K562 (cell line): ENCODE results near the gene CSMD2. TPM values are rescaled to one million over a fixed set of nuclear protein-coding genes. Genes with fewer than 3 reads are reported as not detected.

Experiments used
- ATAC-seq: fragments of 200-7000 bp; cut with Tn5 transposase; 3 replicates; pipeline ENCODE4 v1.9.1; 2020; ENCODE audit warnings: moderate library complexity
- BruUV-seq: library from RNA; stranded (reverse); fragments of 400-500 nt; replicated peaks from 2 replicates; lab custom pipeline; 2021; lab: Mats Ljungman, UMichigan
- CTCF ChIA-PET: fragments of 300-600 bp; formaldehyde crosslinking; extraction: SDS; loops from one replicate; lab custom pipeline; 2021; ENCODE audit warnings: low intra/inter-chr PET ratio; lab: Yijun Ruan, JAX
- POLR2A ChIA-PET: fragments of 300-600, 350-650 bp; sonication (Branson Sonifier 250); formaldehyde crosslinking; extraction: SDS; loops from one replicate; lab custom pipeline; 2021; ENCODE audit warnings: antibody characterized with exemption, inconsistent platforms; lab: Yijun Ruan, JAX
- DNase-seq, 4 experiments: peaks; one replicate each; pipeline versions ENCODE4 v3.0.0 to v3.0.0-alpha.2; 2011 to 2018; ENCODE audit warnings: low spot score in 3 of 4, mixed read lengths in 3 of 4; ENCODE audit errors: extremely low read depth in 1 of 4
- FAIRE-seq: peaks from 2 replicates; lab custom pipeline; 2011; peaks lifted over from hg19 to GRCh38; lab: Jason Lieb, UNC
- H2AFZ ChIP-seq: 2 replicates; pipeline ENCODE4 v1.6.0; 2011; ENCODE audit warnings: low read depth, low read length, control low read depth, inconsistent platforms
- H3K27ac ChIP-seq: fragments of 200-600 bp; 3 replicates; pipeline ENCODE4 v1.8.0; 2011; ENCODE audit warnings: low read depth, mild to moderate bottlenecking, control low read depth, inconsistent platforms, low read length, moderate library complexity, mixed read lengths; ENCODE audit errors: extremely low read depth
- H3K27me3 ChIP-seq, 2 experiments: fragments of 300-600 bp in 1 of 2; 2 replicates in 1 of 2; 3 replicates in 1 of 2; pipeline versions ENCODE4 v1.6.0 to v1.8.0; 2011; ENCODE audit warnings: inconsistent platforms in 2 of 2, low read length in 2 of 2, mild to moderate bottlenecking in 1 of 2, mixed read lengths in 1 of 2, moderate library complexity in 1 of 2; ENCODE audit not compliant: control insufficient read depth in 2 of 2, insufficient read depth in 2 of 2
- H3K36me3 ChIP-seq: fragments of 300-600 bp; 3 replicates; pipeline ENCODE4 v1.8.0; 2011; ENCODE audit warnings: mild to moderate bottlenecking, low read length, inconsistent platforms; ENCODE audit not compliant: control insufficient read depth, insufficient read depth
- H3K4me1 ChIP-seq, 2 experiments: fragments of 200-600 bp in 1 of 2; replicated peaks in 1 of 2; 2 replicates in 1 of 2; 3 replicates in 1 of 2; pipeline versions ENCODE4 v1.5.1 to v1.8.0; 2011; ENCODE audit warnings: inconsistent platforms in 2 of 2, low read length in 2 of 2, mild to moderate bottlenecking in 1 of 2, mixed read lengths in 1 of 2, moderate library complexity in 1 of 2; ENCODE audit not compliant: control insufficient read depth in 2 of 2, insufficient read depth in 2 of 2
- H3K4me2 ChIP-seq: 2 replicates; pipeline ENCODE4 v1.6.1; 2011; ENCODE audit warnings: low read length, control low read depth, inconsistent platforms, mixed read lengths; ENCODE audit not compliant: insufficient read depth
- H3K4me3 ChIP-seq: fragments of 200-600 bp; sonication (generic), shearing (Covaris generic); 2 replicates; pipeline ENCODE4 v1.5.1; 2016; ENCODE audit warnings: control low read depth, inconsistent platforms
- H3K79me2 ChIP-seq: fragments of 200-600 bp; 3 replicates; pipeline ENCODE4 v1.8.0; 2011; ENCODE audit warnings: low read length, inconsistent platforms; ENCODE audit not compliant: control insufficient read depth, insufficient read depth
- H3K9ac ChIP-seq, 2 experiments: 2 replicates each; pipeline versions ENCODE4 v1.6.0 to v1.6.1; 2011; ENCODE audit warnings: low read depth in 2 of 2, low read length in 2 of 2, control low read depth in 1 of 2, inconsistent platforms in 1 of 2, mild to moderate bottlenecking in 1 of 2, mixed read lengths in 1 of 2; ENCODE audit not compliant: insufficient read depth in 1 of 2
- H3K9me1 ChIP-seq: one replicate; pipeline ENCODE4 v1.6.0; 2011; ENCODE audit warnings: inconsistent platforms, mild to moderate bottlenecking, low read length, moderate library complexity; ENCODE audit not compliant: control insufficient read depth, insufficient read depth
- H3K9me3 ChIP-seq: replicated peaks from 2 replicates; pipeline ENCODE4 v1.5.1; 2011; ENCODE audit warnings: low read depth, low read length, inconsistent platforms; ENCODE audit not compliant: control insufficient read depth, insufficient read depth
- H4K20me1 ChIP-seq: replicated peaks from 2 replicates; pipeline ENCODE4 v1.6.1; 2011; ENCODE audit warnings: low read length, inconsistent platforms, mixed read lengths; ENCODE audit not compliant: control insufficient read depth, insufficient read depth
- E2F5 ChIP-seq: sonication (generic); formaldehyde crosslinking; IDR thresholded peaks from 2 replicates; pipeline ENCODE4 v1.8.0; 2022; ENCODE audit warnings: mild to moderate bottlenecking, missing genetic modification reagents
- EGR1 ChIP-seq: fragments of 450-650 bp; conservative IDR thresholded peaks from 2 replicates; pipeline ENCODE4 v1.6.1; 2017; ENCODE audit warnings: mild to moderate bottlenecking
- EHMT2 ChIP-seq: fragments of 450-650 bp; IDR thresholded peaks from 2 replicates; pipeline ENCODE4 v1.6.1; 2018; ENCODE audit warnings: antibody characterized with exemption
- HNRNPUL1 ChIP-seq: fragments of 200-400 bp; formaldehyde crosslinking; IDR thresholded peaks from 2 replicates; pipeline ENCODE4 v1.6.1; 2017; ENCODE audit warnings: low read length
- HSF4 ChIP-seq: fragments of 250-450 bp; sonication (Bioruptor Pico); IDR thresholded peaks from 2 replicates; pipeline ENCODE4 v2.1.2; 2022; ENCODE audit warnings: mild to moderate bottlenecking, moderate library complexity, borderline replicate concordance
- RAD21 ChIP-seq, 2 experiments: fragments of 250-450 bp in 1 of 2; fragments of 450-650 bp in 1 of 2; sonication (Bioruptor Pico) in 1 of 2; formaldehyde crosslinking in 1 of 2; IDR thresholded peaks in 1 of 2; conservative IDR thresholded peaks in 1 of 2; 2 replicates each; pipeline versions ENCODE4 v1.4.0 to v1.8.0; 2020 to 2022; ENCODE audit warnings: mild to moderate bottlenecking in 2 of 2, moderate library complexity in 1 of 2
- SFPQ ChIP-seq: fragments of 200-400 bp; formaldehyde crosslinking; IDR thresholded peaks from 2 replicates; pipeline ENCODE4 v1.6.1; 2017; ENCODE audit warnings: mild to moderate bottlenecking, low read depth, low read length, moderate library complexity
- SMARCE1 ChIP-seq: fragments of 450-650 bp; IDR thresholded peaks from 2 replicates; pipeline ENCODE4 v1.7.1; 2016; ENCODE audit warnings: mild to moderate bottlenecking
- ZBTB11 ChIP-seq, 3 experiments: fragments of 200-800 bp in 1 of 3; fragments of 250-450 bp in 1 of 3; fragments of 450-650 bp in 1 of 3; sonication (Bioruptor Pico) in 1 of 3; sonication (Bioruptor generic) in 1 of 3; formaldehyde crosslinking in 1 of 3; IDR thresholded peaks; 2 replicates each; pipeline versions ENCODE4 v1.6.1 to v1.8.0; 2016 to 2022; ENCODE audit warnings: mild to moderate bottlenecking in 2 of 3, missing genetic modification characterization in 2 of 3, missing compliant biosample characterization in 1 of 3, moderate library complexity in 1 of 3
- WGBS: fragments of 100-300 bp; shearing (Covaris generic); methylation state at CpG from one replicate; pipeline ENCODE4 v1.1.6; 2016; ENCODE audit warnings: low coverage, mixed read lengths; ENCODE audit not compliant: insufficient coverage; ENCODE audit errors: missing lambda C conversion rate; 5-methylcytosine and 5-hydroxymethylcytosine counted together
- in situ Hi-C: fragments of 300-500 bp; cut with MboI; formaldehyde crosslinking; loops from 4 replicates; pipeline ENCODE4 v1.15.0; 2018; ENCODE audit warnings: inconsistent platforms, mixed read lengths
- intact Hi-C: fragments of 100-400 bp; cut with micrococcal nuclease; formaldehyde crosslinking; loops from 2 replicates; pipeline ENCODE4 v1.14.2; 2022
- polyA plus RNA-seq, 8 experiments: library from polyadenylated mRNA; depleted of rRNA in 4 of 8; stranded (reverse) in 5 of 8; unstranded in 3 of 8; fragments of >200 nt; fragmentation: Nextera tagmentation in 2 of 8; fragmentation: Illumina TruSeq in 1 of 8; extraction: Ambion mirVana in 2 of 8; extraction: Trizol in 1 of 8; gene quantifications; 2 replicates each; pipeline versions ENCODE4 v1.2.1 to v1.2.3, GENCODE V29; 2011 to 2014; ENCODE audit warnings: inconsistent platforms in 1 of 8, missing spikeins in 1 of 8
- total RNA-seq, 7 experiments: library from RNA; depleted of rRNA in 6 of 7; stranded (reverse); fragments of >200 nt in 6 of 7; fragmentation: Illumina TruSeq in 2 of 7; extraction: Trizol in 2 of 7; gene quantifications; 2 replicates each; pipeline versions ENCODE4 v1.2.1 to v1.2.3, GENCODE V29; 2011 to 2021; ENCODE audit warnings: low replicate concordance in 1 of 7

CSMD2 gene
- total and polyA plus RNA-seq, 9 of the 15 experiments (the other 6 are each of a cell fraction or from before 2014, with no cell fraction given), result not detected

- intact Hi-C loops, result no loop called here
- WGBS, result 1% methylated on average over 8 of the region's 8 CpGs
- TF ChIP-seq EGR1 (no peak), RAD21 (CRISPR knock-in tag; conservative IDR thresholded peaks at IDR 0.05 in 1 of 2, IDR thresholded peaks at IDR 0.05 in 1 of 2) (no peak), ZBTB11 (CRISPR knock-in tag; IDR thresholded peaks at IDR 0.05) (no peak), SFPQ (no peak), E2F5 (CRISPR knock-in tag) (no peak), HSF4 (CRISPR knock-in tag) (no peak), SMARCE1 (no peak), HNRNPUL1 (no peak), EHMT2 (no peak)
- TF ChIP-seq, all 486 proteins: peak for 0
- in situ Hi-C loops, result no loop called here
- FAIRE-seq, result no peak
- DNase-seq, result no peak
- ATAC-seq, result no peak
- Histone ChIP-seq H3K4me2 (no peak overlapping the region), H3K79me2 (no peaks in the 10 kb centered on the region), H3K4me3 (no peak overlapping the region), H3K9ac (no peak overlapping the region), H3K36me3 (no peaks in the 10 kb centered on the region), H3K9me3 (no peaks in the 10 kb centered on the region), H4K20me1 (no peaks in the 10 kb centered on the region), H3K4me1 (no peaks in the 10 kb centered on the region), H3K9me1 (no peaks in the 10 kb centered on the region), H3K27ac (no peak overlapping the region), H2AFZ (no peak overlapping the region), H3K27me3 (peaks cover 0 to 7% of the 10 kb centered on the region in 2 experiments; a peak in 2 of 5 replicates)
- no TSS peak for BruUV-seq
- CTCF ChIA-PET, result no interaction called here
- POLR2A ChIA-PET, result interaction anchor here (1.3 kb wide), 1 partner anchor 22 kb away, joined by 3 read pairs; no protein-coding TSS in a partner anchor
These were observed 440.0 kb downstream of the CSMD2 start for GRCh38 chr1:33725037-33725436.
